HG03457 (cell line): ENCODE measurements around the gene CASP8.
"Not testable (repeated sequence)": the region's sequence is repeated elsewhere in the genome, so short reads cannot be mapped to it uniquely, and the experiment has no call there.

ENCODE experiments used
- ATAC-seq: cut with Tn5 transposase; IDR thresholded peaks from one replicate; pipeline ENCODE4 v1.9.1; 2021; ENCODE audit warnings: moderate number of reproducible peaks; ENCODE audit not compliant: unreplicated experiment

The CASP8 gene

GRCh38 chr2:201269764-201270163, 9.4 kb downstream of the CASP8 start:
- ATAC-seq = no peak

- ATAC-seq = no peak
Observed at GRCh38 chr2:201270293-201271001, 10.1 kb downstream of the CASP8 start.

GRCh38 chr2:201271917-201272316, 11.6 kb downstream of the CASP8 start:
- ATAC-seq = no peak

GRCh38 chr2:201273330-201273983, 13.1 kb downstream of the CASP8 start:
- no peak for ATAC-seq

GRCh38 chr2:201275069-201275468, 14.7 kb downstream of the CASP8 start:
- ATAC-seq = no peak

- no peak for ATAC-seq
Observed at GRCh38 chr2:201275990-201276389, 15.7 kb downstream of the CASP8 start.

GRCh38 chr2:201276511-201276910, 16.2 kb downstream of the CASP8 start:
- no peak for ATAC-seq

GRCh38 chr2:201279079-201279478, 18.7 kb downstream of the CASP8 start:
- no peak for ATAC-seq

GRCh38 chr2:201280191-201281040, 20.1 kb downstream of the CASP8 start:
- ATAC-seq = no peak

GRCh38 chr2:201285499-201285898, 25.2 kb downstream of the CASP8 start:
- ATAC-seq = no peak

- ATAC-seq = not testable (repeated sequence)
Observed at GRCh38 chr2:201290457-201291148, 30.3 kb downstream of the CASP8 start.

- no peak for ATAC-seq
Observed at GRCh38 chr2:201298462-201299052, 38.2 kb downstream of the CASP8 start.

- ATAC-seq = not testable (repeated sequence)
Observed at GRCh38 chr2:201299929-201300328, 39.6 kb downstream of the CASP8 start.

GRCh38 chr2:201307876-201308275, 47.5 kb downstream of the CASP8 start:
- ATAC-seq = no peak

GRCh38 chr2:201308914-201309313, 48.6 kb downstream of the CASP8 start:
- no peak for ATAC-seq

GRCh38 chr2:201313362-201313761, 53.0 kb downstream of the CASP8 start:
- no peak for ATAC-seq

- no peak for ATAC-seq
Observed at GRCh38 chr2:201319511-201319910, 59.2 kb downstream of the CASP8 start.

GRCh38 chr2:201320257-201320656, 59.9 kb downstream of the CASP8 start:
- ATAC-seq = no peak

GRCh38 chr2:201320701-201321100, 60.4 kb downstream of the CASP8 start:
- no peak for ATAC-seq

GRCh38 chr2:201322772-201323171, 62.4 kb downstream of the CASP8 start:
- no peak for ATAC-seq

GRCh38 chr2:201327678-201328077, 67.3 kb downstream of the CASP8 start:
- ATAC-seq = no peak
